ENCODE results near the gene SETD1A. TPM values are rescaled to one million over a fixed set of nuclear protein-coding genes. Genes with fewer than 3 reads are reported as not detected.
"Not testable (repeated sequence)": the region's sequence is repeated elsewhere in the genome, so short reads cannot be mapped to it uniquely, and the experiment has no call there.

SETD1A gene
- total RNA-seq, 1 experiment from 2014 or later, result 7.7 TPM

DNA sequence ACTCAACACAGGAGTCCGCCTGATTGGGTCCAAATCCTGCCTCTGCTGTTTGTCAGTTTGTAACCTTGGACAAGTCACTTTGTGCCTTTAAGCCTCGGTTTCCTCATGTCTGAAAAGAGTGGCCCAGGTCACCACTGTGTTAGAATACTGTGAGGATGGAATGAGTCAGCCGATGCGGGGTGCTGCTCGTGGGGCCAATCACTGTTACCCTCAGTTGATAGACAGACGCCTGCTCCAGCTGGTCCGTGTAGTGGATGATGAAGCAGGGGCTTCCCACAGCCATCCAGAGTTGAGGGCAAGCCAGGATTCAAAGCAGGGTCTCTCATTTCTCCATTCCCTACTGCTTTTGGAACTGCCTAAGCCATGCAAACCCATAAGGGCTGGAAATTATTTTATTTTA, 28.4 kb upstream of the SETD1A start:
- DNase-seq (ENCODE audit: low spot score), result no peak

- DNase-seq (ENCODE audit: low spot score), result no peak
Measured at GRCh38 chr16:30930160-30930571, 27.4 kb upstream of the SETD1A start.

DNA sequence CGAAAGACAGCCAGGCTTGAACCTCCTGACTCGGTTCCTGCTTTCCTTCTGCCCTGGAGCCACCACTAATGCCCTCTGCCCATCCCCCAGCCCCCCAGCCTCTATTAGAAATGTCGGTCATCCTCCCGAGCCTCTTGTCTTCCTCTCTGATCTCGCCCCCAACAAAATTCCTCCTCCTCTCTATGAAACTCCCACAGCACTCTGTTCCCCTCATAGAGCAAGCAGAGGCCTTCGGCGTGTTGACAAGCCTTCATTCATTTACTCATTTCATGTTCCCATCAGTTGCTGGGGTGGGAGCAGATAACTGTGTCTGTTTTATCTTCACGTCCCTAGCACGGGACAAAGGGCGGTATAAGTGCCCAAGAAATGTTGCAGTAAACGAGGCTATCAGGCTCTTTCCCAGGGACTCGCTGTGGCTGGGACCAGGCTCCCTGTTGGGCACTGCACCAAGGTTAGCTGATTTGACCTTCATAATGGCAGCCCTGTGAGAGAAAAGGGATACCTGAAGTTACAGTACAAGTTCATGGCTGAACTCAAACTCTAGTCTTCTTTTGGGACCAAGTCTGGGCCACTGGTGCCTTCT, 26.4 kb upstream of the SETD1A start:
- no peak for DNase-seq (ENCODE audit: low spot score)

DNA sequence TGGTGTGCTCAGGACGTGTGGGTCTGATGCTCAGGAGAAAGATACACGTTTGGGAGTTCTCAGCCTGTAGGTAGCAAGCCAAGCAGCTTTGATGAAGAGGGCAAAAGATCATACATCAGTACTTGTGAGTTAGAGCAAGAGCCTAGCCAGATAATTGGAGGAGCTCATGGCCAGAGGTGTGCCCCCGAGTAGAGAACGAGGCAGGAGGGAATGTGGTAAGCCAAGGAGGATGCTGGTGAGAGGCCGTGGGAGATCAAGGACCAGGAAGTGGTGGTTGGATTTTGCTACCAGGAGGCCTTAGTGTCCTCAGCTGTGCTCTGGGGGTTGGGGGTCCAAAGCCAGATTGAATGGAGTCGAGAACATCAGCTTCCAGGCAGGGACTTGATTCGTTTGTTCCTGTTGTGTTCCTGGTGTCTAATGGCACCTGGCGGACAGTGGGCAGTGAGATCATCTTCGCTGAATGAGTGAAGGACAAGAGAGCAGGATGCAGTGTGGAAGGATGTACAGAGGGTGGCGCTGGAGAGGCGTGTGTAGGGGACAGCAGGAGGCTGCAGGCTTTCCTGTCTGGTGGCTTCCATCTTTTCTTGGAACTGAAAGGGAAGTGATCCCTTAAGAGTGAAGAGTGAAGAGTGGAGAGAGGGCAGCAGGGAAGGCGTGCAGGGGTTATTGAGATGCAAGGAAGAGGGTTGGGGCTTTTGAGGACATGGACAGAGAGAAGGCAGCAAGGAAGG, 22.6 kb upstream of the SETD1A start:
- DNase-seq (ENCODE audit: low spot score), result peak; percentile 49

DNA sequence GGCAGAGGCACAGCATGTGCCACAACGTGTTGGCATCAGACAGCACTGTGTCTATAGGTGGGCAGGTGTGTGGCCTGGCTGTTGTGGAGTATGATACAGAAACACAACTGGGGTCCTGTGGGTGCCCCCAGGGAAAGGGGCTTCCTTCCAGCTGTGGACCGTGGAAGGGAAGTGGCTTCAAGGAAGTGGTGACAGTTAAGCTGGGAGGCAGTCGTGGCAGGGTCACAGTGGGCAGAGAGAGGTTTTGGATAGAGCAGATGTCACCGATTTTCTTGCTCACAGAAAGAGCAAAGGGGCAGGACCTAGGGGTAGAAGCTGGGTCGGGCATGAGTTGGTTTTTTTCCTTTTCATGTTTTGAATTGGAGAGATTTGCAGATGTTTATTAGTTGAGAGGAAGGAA, 19.9 kb upstream of the SETD1A start:
- DNase-seq (ENCODE audit: low spot score), result no peak

DNA sequence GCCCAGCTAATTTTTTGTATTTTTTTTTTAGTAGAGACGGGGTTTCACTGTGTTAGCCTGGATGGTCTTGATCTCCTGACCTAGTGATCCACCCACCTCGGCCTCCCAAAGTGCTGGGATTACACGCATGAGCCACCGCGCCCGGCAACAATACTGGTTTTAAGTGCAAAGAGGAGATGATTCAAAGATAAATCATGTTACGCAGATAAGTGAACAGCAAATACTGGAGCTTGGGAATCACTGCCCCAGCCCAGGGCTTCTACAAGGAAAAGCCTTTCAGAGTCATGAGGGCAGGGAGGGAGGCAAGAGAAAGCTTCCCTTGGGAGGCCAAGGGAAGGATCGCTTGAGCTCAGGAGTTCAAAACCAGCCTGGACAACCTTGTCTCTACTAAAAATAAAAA, 18.0 kb upstream of the SETD1A start:
- not testable (repeated sequence) for DNase-seq (ENCODE audit: low spot score)

DNA sequence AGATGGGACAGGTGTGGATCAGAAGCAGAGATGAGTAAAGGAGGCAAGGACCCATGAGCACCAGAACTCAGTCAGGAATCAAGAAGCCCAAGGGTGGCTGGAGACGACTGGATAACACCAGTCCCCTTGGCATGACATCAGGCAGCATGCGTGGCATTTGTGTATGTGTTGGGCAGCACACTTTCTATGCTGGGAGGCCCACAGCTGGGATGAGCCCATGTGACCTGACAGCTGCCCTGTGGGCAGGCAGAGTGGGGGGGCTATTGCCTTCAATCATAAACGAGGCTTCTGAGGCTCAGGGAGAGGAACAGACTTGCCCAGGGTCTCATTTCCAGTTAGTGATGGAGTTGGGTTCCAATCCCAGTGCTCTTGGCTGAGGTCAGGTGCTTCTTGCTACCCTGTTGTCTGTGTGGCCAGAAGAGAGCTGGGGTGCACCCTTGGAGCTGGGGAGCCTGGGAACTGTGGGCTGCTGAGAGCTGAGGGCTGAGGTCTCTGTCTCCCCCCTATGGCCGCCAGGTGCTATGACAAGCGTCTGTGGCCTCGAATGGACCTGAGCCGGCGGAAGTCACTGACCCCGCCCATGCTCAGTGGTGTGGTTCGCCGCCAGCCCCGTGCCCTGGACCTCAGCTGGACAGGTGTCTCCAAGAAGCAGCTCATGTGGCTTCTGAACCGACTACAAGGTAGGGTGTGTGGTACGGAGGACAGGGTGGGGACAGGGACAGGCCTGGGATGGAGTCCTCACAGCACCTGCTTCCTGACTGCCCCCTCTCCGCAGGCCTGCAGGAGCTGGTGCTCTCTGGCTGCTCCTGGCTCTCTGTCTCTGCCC, 15.7 kb upstream of the SETD1A start:
- DNase-seq (ENCODE audit: low spot score), result peak; percentile 87

DNA sequence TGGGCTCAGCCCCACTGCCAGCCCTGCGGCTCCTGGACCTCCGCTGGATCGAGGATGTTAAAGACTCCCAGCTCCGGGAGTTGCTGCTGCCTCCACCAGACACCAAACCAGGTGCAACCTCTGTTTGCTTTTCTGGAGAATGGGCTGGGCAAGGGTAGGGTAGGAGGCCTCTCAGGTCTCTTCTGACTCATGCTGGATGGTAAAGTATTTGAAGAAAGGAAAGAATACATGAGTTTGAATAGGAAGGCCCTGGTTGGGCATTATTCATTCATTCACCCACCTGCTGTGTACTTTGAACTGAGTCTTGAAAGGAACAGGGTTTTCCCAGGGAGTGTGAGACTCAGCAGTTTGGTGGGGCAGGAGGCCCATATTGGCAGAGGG, 15.1 kb upstream of the SETD1A start:
- DNase-seq (ENCODE audit: low spot score), result no peak

- no peak for DNase-seq (ENCODE audit: low spot score)
Measured at GRCh38 chr16:30944352-30944751, 13.2 kb upstream of the SETD1A start.

DNA sequence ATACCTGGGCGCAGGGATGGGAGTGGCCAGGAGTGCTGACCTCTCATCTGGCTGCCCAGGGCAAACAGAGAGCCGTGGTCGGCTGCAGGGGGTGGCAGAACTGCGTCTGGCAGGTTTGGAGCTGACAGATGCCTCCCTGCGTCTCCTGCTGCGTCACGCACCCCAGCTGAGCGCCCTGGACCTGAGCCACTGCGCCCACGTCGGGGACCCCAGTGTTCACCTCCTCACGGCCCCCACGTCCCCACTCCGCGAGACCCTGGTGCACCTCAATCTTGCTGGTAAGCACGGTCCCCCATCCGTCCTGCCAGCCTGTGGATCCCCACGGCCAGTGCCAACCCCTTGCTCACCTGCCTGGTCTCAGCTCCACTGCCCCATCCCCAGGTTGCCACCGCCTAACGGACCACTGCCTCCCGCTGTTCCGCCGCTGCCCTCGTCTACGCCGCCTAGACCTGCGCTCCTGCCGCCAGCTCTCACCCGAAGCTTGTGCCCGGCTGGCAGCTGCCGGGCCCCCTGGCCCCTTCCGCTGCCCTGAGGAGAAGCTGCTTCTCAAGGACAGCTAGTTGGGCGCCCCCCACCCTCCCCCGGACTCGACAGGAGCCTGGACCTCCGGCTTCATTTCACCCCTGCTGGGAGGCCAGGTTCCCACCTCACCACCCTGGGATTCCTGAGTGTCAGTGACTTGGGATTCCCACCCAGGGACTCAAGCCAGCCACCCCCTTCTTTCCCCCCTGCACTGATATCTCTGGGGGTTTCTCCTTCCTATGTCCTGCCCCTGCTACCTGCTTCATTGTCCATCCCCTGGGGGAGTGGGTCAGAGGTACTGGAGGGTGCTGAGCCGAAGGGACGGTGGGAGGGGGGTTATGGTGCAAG, 10.6 kb upstream of the SETD1A start:
- no peak for DNase-seq (ENCODE audit: low spot score)

GRCh38 chr16:30947541-30947858, 10.1 kb upstream of the SETD1A start:
- no peak for DNase-seq (ENCODE audit: low spot score)

DNA sequence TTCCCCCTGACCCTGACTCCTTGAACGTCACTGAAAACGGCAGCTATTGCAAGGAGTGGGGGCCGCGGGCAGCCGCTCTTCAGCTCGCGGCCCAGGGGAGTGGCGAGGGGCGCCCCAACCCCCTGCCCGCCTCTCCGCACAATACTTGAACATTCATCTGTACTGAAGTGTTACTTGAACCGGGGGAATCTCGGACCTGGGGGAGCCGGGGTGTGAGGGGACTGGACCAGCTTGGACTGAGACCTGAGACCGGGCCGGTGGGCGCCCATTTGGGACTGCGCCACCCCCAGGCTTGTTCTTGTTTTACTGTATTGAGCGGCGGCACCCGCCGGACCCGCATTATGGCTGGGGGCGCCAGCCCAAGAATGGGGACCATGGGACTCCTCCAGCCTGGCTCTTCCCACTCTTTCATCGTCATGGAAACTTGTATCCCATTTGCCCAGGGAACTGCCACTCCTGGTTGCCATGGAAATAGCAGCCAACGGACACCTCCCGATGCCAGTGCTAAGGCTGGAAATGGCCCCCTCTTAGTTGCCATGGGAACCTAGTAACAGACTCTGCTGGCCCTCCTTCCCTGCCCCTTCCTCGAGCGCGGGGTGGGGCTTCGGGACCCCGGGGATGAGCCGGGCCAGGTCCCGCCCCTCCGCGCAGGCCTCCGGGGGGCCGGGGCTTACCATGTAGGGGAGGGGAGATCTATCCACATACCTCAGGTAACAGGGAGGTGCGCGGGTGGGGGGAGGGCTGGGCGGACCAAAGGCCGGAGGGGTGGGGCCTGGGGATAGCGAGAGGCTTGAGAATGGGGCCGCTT, 9.5 kb upstream of the SETD1A start:
- DNase-seq (ENCODE audit: low spot score), result peak; percentile 76

- DNase-seq (ENCODE audit: low spot score), result peak; percentile 53
Measured at GRCh38 chr16:30948667-30949649, 8.6 kb upstream of the SETD1A start, which contains the start of gene ORAI3. TSS of gene ORAI3 (plus strand) at chr16:30949068. CDS start at chr16:30949290, 222 bp downstream.

DNA sequence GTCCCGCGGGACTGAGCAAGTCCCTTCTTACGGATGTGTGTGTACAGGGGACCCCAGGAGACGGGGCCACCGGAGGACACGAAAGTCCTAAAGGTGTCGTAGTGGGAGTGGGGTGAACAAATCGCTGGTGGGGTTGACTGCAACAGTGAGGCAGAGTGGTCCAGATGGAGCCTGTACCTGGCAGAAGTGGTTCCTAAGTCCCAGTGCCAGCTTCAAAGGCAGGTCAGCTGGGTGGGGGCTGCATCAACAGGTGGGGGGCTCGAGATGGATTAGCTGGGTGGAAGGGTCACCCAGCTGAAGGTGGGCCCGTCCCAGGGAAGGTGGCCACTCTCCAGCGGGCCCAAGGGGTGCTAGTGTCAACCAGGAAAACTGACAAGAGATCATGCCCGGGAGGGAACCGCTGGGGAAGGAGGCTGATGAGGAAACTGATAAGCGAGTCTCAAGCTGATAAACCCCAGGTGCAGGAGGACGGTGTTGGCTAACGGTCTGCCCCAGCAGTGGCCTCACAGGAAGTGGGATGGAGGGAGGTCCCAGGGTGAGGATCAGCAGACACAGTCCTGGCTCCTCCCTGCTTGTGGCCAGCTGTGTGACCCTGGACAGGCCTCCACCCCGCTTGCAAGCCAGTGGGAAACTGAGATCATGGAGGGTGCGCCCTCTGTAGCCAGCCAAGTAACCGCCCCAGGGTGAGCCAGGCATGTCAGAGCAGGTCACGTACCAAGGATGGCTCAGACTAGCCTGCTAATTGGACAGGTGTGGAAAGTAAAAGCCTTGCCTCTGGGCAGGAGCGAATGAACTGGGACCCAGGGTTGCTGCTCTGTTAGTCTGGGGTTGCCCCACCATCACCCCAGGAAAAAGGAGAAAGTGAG, 7.7 kb upstream of the SETD1A start:
- DNase-seq (ENCODE audit: low spot score), result peak; percentile 49

- no peak for DNase-seq (ENCODE audit: low spot score)
Measured at GRCh38 chr16:30950516-30951065, 7.0 kb upstream of the SETD1A start.

- no peak for DNase-seq (ENCODE audit: low spot score)
Measured at GRCh38 chr16:30951193-30951592, 6.4 kb upstream of the SETD1A start.

- DNase-seq (ENCODE audit: low spot score), result no peak
Measured at GRCh38 chr16:30951750-30952149, 5.8 kb upstream of the SETD1A start.

- no peak for DNase-seq (ENCODE audit: low spot score)
Measured at GRCh38 chr16:30953111-30953510, 4.4 kb upstream of the SETD1A start.

Measured in HT-29 (cell line).